Fibroblast of pulmonary artery (primary cell): ENCODE data around the gene FRMPD4.

Experiments used
- DNase-seq: peaks from one replicate; pipeline ENCODE4 v3.0.0-alpha.2; 2010; ENCODE audit warnings: low read depth
- H3K4me3 ChIP-seq: replicated peaks from 2 replicates; pipeline ENCODE4 v1.5.1; 2011; ENCODE audit warnings: low read depth, mild to moderate bottlenecking, control low read depth, low read length, moderate library complexity
- TF ChIP-seq, protein P1 (sequence below): IDR thresholded peaks from 2 replicates; pipeline ENCODE4 v1.5.1; 2011; ENCODE audit warnings: mild to moderate bottlenecking, control low read depth, low read length, inconsistent platforms; ENCODE audit errors: missing control alignments

FRMPD4 gene

DNA sequence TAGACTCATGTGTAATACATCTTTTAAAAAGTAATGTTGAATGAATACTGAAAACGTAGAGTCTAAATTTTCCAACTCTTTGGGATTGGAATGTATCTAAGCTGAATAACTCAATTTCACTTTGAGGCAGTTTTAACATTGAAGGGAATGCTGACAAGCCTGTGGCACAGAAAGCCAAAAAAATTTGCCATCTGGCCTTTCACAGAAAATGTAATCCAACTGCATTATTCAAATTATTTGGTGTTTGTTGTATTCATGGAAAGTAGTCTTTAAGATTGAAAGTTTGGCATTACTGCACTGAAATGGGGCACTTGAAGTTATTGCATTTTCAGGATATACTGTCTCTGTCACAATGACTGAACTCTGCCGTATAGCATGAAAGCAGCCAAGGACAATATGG is 186.9 kb downstream of the FRMPD4 start:
- TF ChIP-seq, protein P1, sequence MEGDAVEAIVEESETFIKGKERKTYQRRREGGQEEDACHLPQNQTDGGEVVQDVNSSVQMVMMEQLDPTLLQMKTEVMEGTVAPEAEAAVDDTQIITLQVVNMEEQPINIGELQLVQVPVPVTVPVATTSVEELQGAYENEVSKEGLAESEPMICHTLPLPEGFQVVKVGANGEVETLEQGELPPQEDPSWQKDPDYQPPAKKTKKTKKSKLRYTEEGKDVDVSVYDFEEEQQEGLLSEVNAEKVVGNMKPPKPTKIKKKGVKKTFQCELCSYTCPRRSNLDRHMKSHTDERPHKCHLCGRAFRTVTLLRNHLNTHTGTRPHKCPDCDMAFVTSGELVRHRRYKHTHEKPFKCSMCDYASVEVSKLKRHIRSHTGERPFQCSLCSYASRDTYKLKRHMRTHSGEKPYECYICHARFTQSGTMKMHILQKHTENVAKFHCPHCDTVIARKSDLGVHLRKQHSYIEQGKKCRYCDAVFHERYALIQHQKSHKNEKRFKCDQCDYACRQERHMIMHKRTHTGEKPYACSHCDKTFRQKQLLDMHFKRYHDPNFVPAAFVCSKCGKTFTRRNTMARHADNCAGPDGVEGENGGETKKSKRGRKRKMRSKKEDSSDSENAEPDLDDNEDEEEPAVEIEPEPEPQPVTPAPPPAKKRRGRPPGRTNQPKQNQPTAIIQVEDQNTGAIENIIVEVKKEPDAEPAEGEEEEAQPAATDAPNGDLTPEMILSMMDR: no peak
- no peak overlapping the region for H3K4me3 ChIP-seq
- no peak for DNase-seq

DNA sequence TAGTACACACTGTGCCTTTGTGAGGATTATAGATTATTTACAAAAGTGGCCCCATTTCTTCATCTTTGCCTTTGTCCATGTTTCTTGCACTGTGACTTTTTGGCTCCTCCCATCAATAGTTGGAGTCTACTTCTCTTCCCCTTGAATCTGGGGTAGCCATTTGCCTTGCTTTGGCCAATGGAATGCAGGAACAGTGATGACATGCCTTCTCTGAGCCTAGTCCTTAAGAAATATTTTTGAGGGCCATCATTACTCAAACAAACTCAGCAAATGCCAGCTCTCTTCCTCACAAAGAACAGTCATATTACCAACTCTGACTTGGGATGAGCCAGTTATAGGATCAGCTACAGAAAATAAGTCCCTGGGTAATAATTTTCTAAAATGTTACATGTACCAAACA is 189.6 kb downstream of the FRMPD4 start:
- H3K4me3 ChIP-seq: no peak overlapping the region
- no peak for DNase-seq
- TF ChIP-seq, protein P1: no peak

DNA sequence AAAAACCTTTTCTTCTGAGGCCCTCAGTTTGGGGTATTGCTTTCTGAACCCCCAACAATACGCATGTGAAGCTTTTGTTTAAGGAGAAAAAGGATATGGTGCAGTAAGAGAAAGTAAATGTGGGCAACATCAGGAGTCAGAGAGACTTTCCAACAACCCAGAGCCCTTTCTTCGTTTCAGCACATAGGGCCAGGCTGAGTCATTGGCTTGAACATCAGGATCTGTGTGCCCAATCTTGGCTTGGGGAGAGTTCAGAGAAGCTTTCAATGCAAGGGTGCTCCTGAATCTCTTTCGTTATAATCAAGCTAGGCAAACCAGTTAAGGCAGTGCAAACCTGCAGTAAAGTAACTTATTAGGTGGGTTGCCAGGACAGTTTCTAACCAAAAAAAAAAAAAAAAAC is 191.2 kb downstream of the FRMPD4 start:
- no peak overlapping the region for H3K4me3 ChIP-seq
- DNase-seq: no peak
- TF ChIP-seq, protein P1: no peak

DNA sequence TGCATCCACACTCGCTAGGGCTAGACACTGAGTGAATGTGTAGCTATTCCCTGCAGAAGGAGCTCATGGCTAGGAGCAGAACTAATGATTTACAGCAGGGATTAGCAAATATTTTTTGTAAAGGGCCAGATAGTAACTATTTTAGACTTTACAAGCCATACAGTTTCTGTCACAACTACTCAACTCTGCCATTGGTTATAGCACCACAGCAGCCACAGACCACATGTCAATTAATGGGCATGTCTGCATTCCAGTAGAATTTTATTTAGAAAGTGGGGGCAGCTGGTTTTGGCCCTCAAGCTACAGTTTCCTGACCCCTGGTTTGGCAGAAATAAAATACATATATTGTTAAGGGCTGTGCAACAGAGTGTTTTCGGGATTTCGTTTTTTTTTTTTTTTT is 192.6 kb downstream of the FRMPD4 start:
- H3K4me3 ChIP-seq: no peak overlapping the region
- no peak for DNase-seq
- TF ChIP-seq, protein P1: no peak

GRCh38 chrX:12332786-12333347 is 194.6 kb downstream of the FRMPD4 start:
- no peak overlapping the region for H3K4me3 ChIP-seq
- TF ChIP-seq, protein P1: no peak
- no peak for DNase-seq

- TF ChIP-seq, protein P1: no peak
- H3K4me3 ChIP-seq: no peak overlapping the region
- DNase-seq: no peak
Measured at GRCh38 chrX:12339921-12340320, 201.6 kb downstream of the FRMPD4 start.

- no peak overlapping the region for H3K4me3 ChIP-seq
- no peak for DNase-seq
- TF ChIP-seq, protein P1: no peak
Measured at GRCh38 chrX:12344954-12345353, 206.7 kb downstream of the FRMPD4 start.
